ENCODE results near the gene PMFBP1. TPM values are rescaled to one million over a fixed set of nuclear protein-coding genes. Genes with fewer than 3 reads are reported as not detected.
A peak's percentile ranks its signal among the peaks of the same experiment; 100 is the strongest.
"Not testable (repeated sequence)": the region's sequence is repeated elsewhere in the genome, so short reads cannot be mapped to it uniquely, and the experiment has no call there.

Gene PMFBP1
- total RNA-seq, 3 donors from 2014 or later = 0.11 to 0.38 TPM; not detected in 1

DNA sequence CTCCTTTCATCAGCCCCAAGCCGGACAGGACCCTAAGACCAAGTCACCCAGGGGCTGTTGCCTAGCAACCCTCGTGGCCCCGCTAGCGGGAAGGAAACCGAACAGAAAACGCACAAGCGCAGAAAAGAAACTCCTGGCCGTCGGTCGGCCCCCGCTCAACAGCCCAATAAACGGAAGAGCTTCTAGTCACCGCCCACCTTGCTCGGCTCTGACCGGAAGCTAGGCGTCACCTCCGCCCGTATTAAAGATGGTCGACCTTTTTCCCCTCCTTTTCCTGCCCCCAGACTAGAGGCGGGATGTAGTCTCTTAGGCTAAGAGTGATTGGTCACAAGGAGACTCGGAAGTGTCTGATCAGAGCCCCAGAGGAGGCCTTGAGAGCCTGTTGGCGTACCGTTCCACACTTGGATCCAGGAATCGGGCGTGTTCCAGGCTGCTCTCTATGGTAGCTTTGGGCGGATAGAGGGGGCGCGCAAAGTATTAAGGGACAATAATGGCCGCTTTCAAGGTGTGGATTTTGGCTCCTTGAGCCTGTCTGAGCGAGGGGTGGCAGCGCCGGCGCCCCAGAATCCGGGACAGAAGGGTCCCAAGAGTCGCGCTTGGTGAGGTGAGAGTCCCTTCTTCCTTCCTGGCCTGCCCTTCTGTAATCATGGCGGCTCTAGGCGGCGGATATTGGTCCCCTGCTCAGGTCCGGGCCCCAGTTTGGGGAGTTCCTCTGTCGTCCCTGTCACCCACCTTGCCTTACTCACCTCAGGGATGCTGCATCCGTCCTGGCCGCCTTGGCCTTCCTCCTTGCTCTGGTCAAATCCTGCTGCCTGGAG is 78.3 kb downstream of the PMFBP1 start, which contains the start of the genes DHX38 and TXNL4B:
Gene DHX38, plus strand, starts transcription at position 400 of the 818 bp plus-strand sequence. CDS start 2,311 bp downstream, outside the sequence.
Gene TXNL4B, minus strand, starts transcription at position 173 of the 818 bp plus-strand sequence. CDS start 2,871 bp downstream, outside the sequence.
- Mint-ChIP-seq H3K27me3 (ENCODE audit: low read depth) (no peaks in the 10 kb centered on the region), H3K36me3 (ENCODE audit: insufficient read depth) (peaks cover 43% of the 10 kb centered on the region), H3K9me3 (no peaks in the 10 kb centered on the region), H3K4me3 (peak within 1 kb of the TSS; percentile 100), H3K4me1 (ENCODE audit: low read depth) (peaks cover 47% of the 10 kb centered on the region)
- DNase-seq (peak; percentile 83), ATAC-seq (peak; percentile 97 to 98)

- Mint-ChIP-seq H3K9me3 (no peaks in the 10 kb centered on the region), H3K36me3 (ENCODE audit: insufficient read depth) (peaks cover 46% of the 10 kb centered on the region), H3K4me1 (ENCODE audit: low read depth) (peaks cover 47% of the 10 kb centered on the region), H3K4me3 (peak overlapping the region; percentile 100), H3K27me3 (ENCODE audit: low read depth) (no peaks in the 10 kb centered on the region)
- no peak for DNase-seq
- peak; percentile 12 to 18 for ATAC-seq
Measured at GRCh38 chr16:72092832-72093447, 79.0 kb downstream of the PMFBP1 start.

- no peak for ATAC-seq
- Mint-ChIP-seq H3K9me3 (no peaks in the 10 kb centered on the region), H3K4me1 (ENCODE audit: low read depth) (peaks cover 42% of the 10 kb centered on the region), H3K4me3 (peak overlapping the region; percentile 100), H3K27me3 (ENCODE audit: low read depth) (no peaks in the 10 kb centered on the region), H3K36me3 (ENCODE audit: insufficient read depth) (peaks cover 36% of the 10 kb centered on the region)
- DNase-seq = no peak
Measured at GRCh38 chr16:72091217-72091616, 80.7 kb downstream of the PMFBP1 start.

DNA sequence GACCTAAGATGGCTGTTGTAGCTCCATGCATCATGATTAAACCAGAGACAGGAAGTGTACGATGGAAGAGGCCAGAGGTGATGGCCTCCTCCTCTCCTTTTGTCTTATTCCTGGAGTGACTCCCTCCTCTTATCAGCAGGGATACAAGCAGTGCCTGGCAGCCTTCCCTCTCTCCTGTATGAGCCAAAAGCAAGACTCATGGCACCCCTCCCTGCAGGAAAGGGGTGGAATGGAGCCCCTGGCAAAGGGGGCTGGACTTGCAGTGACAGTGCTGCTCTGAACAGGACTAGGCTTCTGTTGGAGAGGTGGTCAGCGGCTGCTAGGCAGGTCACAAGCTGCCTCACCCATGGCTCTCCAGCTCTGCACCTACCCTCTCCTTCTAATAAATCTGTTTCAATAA is 87.0 kb downstream of the PMFBP1 start:
- peaks cover 41% of the 10 kb centered on the region for H3K36me3 Mint-ChIP-seq (ENCODE audit: insufficient read depth)
- no peaks in the 10 kb centered on the region for H3K27me3 Mint-ChIP-seq (ENCODE audit: low read depth)
- no peak for DNase-seq
- no peak overlapping the region for H3K4me3 Mint-ChIP-seq
- no peak for ATAC-seq
- peaks cover 9% of the 10 kb centered on the region for H3K9me3 Mint-ChIP-seq
- H3K4me1 Mint-ChIP-seq (ENCODE audit: low read depth) = no peaks in the 10 kb centered on the region

DNA sequence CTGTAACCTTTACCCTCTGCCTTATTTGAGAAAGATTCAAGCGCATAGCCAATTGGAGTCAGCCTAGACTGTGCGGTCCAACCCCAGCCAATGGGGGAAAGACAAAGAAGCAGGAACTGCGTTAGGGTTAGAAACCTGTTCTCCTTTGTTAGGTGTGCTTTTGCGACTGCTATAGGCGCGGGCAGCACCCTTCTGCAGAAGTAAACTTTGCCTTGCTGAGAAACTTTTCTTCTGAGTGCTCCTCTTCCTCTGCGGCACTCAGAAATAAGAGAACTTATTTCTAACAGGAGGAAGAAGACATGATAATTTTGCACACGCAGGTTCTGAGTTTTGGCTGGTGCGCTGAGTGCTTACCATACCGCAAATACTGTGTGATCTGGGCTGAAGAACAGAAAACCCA is 87.5 kb downstream of the PMFBP1 start:
- peaks cover 36% of the 10 kb centered on the region for H3K36me3 Mint-ChIP-seq (ENCODE audit: insufficient read depth)
- no peaks in the 10 kb centered on the region for H3K4me1 Mint-ChIP-seq (ENCODE audit: low read depth)
- H3K4me3 Mint-ChIP-seq = no peak overlapping the region
- no peaks in the 10 kb centered on the region for H3K27me3 Mint-ChIP-seq (ENCODE audit: low read depth)
- ATAC-seq = no peak
- no peak for DNase-seq
- peaks cover 9% of the 10 kb centered on the region for H3K9me3 Mint-ChIP-seq

- H3K27me3 Mint-ChIP-seq (ENCODE audit: low read depth) = no peaks in the 10 kb centered on the region
- no peak overlapping the region for H3K4me3 Mint-ChIP-seq
- H3K9me3 Mint-ChIP-seq = peaks cover 9% of the 10 kb centered on the region
- ATAC-seq (no peak), DNase-seq (no peak)
- H3K36me3 Mint-ChIP-seq (ENCODE audit: insufficient read depth) = peaks cover 32% of the 10 kb centered on the region
- no peaks in the 10 kb centered on the region for H3K4me1 Mint-ChIP-seq (ENCODE audit: low read depth)
Measured at GRCh38 chr16:72083778-72084404, 88.1 kb downstream of the PMFBP1 start.

GRCh38 chr16:72076991-72077706 is 94.8 kb downstream of the PMFBP1 start:
- not testable (repeated sequence) for H3K4me3 Mint-ChIP-seq; ATAC-seq; H3K4me1 Mint-ChIP-seq (ENCODE audit: low read depth); H3K9me3 Mint-ChIP-seq; DNase-seq; H3K27me3 Mint-ChIP-seq (ENCODE audit: low read depth)
- H3K36me3 Mint-ChIP-seq (ENCODE audit: insufficient read depth) = peaks cover 12% of the 10 kb centered on the region

DNA sequence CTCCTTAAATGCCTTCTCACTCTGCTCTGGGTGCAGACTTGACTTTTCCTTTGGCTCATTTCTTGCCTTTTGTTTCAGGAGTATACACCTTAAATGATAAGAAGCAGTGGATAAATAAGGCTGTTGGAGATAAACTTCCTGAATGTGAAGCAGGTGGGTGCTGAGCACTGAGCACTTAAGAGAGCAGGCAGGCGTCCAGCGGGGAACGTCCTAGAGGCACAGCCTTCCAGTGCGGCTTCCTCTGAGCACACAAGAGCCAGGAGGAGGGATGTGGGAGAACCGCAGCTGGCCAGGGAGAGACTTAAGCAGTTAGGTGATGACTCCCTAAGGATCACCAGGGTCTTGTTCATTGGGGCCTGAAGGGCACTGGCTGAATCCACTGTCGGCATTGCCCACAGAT is 96.9 kb downstream of the PMFBP1 start:
- not testable (repeated sequence) for H3K4me3 Mint-ChIP-seq; ATAC-seq; H3K27me3 Mint-ChIP-seq (ENCODE audit: low read depth); H3K9me3 Mint-ChIP-seq; DNase-seq; H3K4me1 Mint-ChIP-seq (ENCODE audit: low read depth)
- peaks cover 12% of the 10 kb centered on the region for H3K36me3 Mint-ChIP-seq (ENCODE audit: insufficient read depth)

DNA sequence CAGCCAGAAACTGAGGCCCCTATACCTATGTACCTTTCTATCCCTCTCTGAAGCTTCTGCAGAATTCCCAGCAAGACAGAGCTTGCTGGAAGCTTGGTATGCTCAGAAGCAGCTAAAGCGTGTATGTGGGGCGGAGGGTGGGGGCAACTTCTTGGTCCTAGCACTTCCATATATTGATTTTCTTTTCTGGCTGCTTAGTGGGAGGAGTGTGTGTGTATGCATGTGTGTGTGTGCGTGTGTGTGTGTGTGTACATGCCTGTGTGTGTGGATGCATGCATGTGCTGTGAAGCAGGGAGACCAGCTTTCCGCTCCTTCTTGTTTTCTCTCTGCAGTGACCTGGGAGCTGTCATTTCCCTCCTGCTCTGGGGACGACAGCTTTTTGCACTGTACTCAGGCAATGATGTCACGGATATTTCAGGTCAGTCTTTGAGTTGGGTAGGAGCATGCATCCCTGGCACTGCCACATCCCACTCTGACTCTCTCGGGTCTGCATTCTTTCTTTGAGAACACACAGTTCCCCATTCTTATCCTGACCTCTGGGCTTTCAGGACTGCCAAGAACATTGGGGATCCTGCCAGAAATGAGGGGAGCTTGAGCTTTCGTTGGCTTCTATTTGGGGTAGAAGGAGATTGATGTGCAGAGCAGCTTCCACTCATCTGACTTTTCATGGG is 98.3 kb downstream of the PMFBP1 start:
- peaks cover 12% of the 10 kb centered on the region for H3K36me3 Mint-ChIP-seq (ENCODE audit: insufficient read depth)
- no peak for DNase-seq
- ATAC-seq = no peak
- no peaks in the 10 kb centered on the region for H3K4me1 Mint-ChIP-seq (ENCODE audit: low read depth)
- H3K9me3 Mint-ChIP-seq = no peaks in the 10 kb centered on the region
- no peaks in the 10 kb centered on the region for H3K27me3 Mint-ChIP-seq (ENCODE audit: low read depth)
- no peak overlapping the region for H3K4me3 Mint-ChIP-seq

DNA sequence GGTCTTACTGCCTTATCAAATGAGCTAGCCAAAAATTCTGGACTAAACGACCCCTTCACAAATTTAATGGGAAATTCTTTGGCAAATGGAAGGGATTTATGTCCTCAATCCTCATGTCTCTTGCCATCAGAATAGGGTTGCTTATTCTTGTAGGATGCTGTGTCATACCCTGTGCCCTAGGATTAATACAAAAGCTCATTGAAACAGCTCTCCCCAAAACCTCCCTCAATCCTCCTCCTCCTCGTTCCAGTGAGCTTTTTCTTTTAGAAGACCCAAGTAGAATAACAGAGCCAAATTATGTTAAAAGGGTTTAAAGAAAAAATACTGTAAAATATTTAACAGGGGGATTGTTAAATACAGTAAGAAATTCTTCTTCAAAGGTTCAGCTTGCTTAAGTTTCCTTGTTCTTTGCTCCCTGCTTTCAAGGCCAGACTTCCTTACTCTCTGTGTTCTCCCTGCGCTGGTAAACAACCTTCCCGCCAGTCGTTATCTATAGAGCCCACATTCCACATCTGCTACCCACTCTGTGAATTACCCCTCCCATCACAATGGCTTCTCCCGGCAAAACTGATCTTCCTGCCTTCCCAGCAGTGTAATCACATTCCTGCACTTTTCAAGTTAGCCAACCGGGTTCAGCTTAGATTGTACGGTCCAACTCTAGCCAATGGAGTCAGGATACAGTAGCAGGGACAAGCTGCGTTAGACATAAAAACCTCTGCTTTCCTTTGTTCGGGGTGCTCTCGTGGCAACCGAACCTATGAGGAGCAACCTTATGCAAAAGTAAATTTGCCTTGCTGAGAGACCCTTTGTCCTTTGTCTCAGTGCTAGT is 99.2 kb downstream of the PMFBP1 start:
- Mint-ChIP-seq H3K9me3 (no peaks in the 10 kb centered on the region), H3K4me3 (no peak overlapping the region), H3K4me1 (ENCODE audit: low read depth) (no peaks in the 10 kb centered on the region), H3K27me3 (ENCODE audit: low read depth) (no peaks in the 10 kb centered on the region), H3K36me3 (ENCODE audit: insufficient read depth) (peaks cover 8% of the 10 kb centered on the region)
- ATAC-seq (no peak), DNase-seq (no peak)
